Glomerular visceral epithelial cell (primary cell): ENCODE data around the gene IRX6.

Experiments used
- DNase-seq: peaks from one replicate; pipeline ENCODE4 v3.0.0-alpha.2; 2016; ENCODE audit errors: extremely low spot score

IRX6 gene

GRCh38 chr16:55367866-55368603, 44.0 kb downstream of the IRX6 start:
- no peak for DNase-seq

- no peak for DNase-seq
Measured at GRCh38 chr16:55369151-55369550, 45.1 kb downstream of the IRX6 start.

- peak; percentile 36 for DNase-seq
Measured at GRCh38 chr16:55370762-55371482, 46.9 kb downstream of the IRX6 start.

DNA sequence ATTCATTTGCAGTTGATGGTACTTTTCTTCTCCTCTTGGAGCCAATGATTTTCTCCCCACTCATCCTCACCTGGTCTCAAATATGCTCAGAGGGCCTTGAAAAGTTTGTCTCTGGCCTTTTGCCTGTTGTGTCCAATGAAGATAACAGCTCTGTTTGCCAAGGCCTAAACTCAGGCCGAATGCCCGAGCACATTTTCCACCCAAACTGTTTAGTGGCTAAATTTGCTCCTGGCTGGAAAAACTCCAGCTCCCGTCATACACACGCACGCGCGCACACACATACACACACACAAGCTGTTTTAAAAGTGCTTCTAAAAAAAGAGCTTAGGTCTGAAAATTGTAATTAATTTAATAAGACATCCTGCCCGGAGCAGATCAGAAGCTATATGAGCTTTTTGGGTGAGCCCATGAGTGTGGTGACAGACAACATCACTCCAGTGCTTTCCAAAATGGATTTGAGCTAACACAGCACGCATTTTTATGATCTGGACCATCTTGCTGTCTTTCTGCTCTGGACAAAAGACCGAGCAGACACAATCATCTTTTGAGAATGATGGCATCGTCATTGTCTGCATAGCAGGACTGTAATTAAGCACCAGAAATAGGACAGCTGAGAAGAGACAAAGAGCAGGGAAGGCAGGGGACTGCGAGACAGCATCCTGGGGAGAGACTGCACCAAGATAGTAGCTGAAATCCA, 48.9 kb downstream of the IRX6 start:
- DNase-seq, result no peak

- no peak for DNase-seq
Measured at GRCh38 chr16:55373489-55373832, 49.5 kb downstream of the IRX6 start.

DNA sequence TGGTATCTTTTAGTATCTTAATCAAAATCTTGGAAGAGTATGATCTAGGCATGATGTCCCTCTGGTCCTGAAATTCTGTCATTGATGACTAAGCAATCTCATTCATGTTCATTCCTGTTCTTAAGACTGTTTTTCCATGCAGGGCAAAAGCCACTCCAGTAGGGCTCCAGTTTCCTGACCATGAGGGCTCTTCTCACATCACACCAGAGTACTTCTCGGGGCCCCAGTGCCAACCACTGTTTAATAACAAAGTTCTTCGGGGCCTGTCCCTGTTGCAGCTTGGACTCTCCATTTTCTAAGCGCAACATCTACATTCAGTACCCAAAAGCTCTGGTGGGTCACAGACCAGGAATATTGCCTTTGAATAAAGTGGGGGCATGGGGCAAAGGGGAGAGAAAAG, 52.0 kb downstream of the IRX6 start:
- DNase-seq, result no peak

DNA sequence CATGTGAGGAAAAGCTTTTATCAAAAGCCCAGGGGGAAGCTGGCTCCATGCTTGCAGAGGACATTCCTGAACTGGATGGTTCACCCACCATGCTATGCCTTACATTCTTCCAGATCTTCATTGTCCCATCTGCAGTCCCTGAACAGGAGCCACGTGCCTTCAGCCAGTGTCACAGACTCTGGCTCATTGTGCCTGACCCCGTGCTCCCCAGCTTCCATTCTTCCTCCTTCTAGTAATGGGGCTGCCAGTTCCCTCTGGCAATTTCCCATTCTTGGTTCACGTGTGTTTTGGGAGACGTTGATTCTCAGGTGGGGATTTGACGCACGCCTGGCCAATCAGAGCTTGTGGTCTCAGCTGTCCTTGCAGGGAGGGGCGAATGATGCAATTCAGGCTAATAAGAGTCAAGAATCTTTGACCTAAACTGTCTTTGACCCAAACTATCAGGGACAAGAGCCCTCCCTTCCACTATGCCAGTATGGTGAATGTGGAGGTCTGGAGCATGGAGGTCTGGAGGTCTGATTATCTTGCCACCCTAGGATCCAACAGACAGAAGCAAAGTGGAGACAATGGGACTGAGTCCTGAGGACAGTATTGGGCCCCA, 52.7 kb downstream of the IRX6 start:
- no peak for DNase-seq

DNA sequence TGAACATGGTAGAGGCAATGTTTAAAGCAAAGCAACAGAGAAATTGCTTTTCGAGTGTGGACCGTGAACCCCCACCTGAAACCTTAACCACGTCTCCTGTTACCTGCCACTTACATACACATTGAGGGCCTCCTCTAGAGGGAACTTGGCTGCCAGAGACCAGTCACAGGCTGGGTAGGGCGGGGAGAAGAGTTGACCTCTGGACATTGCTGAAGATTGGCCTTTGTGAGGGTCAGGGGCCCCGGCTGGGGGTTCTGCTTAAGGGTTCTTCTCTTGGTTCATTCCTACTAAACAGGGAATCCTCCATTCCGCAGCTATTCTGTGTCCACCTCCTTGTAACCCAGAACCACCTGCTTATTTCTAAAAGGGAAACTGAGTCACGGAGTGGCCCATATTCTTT, 53.8 kb downstream of the IRX6 start:
- DNase-seq, result no peak

- no peak for DNase-seq
Measured at GRCh38 chr16:55378616-55379015, 54.6 kb downstream of the IRX6 start.

DNA sequence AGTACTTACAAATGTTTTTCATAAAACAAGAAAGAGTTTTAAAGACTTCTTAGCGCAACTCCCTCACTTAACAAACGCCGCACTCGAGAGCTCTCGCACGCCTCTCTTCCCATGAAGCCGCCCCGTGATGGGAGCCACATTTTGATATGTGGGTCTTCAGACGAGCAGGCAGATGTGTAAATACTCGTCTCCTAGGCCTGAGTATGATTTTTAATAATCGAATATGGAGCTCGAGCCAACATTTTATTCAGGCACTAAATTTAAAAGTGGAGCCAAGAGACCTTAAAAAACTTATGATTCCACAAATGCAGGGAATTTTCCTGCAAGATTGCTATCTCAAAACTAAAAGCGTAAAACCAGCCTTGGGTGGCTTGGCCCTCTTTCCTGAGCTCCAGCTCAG, 55.4 kb downstream of the IRX6 start:
- no peak for DNase-seq

DNA sequence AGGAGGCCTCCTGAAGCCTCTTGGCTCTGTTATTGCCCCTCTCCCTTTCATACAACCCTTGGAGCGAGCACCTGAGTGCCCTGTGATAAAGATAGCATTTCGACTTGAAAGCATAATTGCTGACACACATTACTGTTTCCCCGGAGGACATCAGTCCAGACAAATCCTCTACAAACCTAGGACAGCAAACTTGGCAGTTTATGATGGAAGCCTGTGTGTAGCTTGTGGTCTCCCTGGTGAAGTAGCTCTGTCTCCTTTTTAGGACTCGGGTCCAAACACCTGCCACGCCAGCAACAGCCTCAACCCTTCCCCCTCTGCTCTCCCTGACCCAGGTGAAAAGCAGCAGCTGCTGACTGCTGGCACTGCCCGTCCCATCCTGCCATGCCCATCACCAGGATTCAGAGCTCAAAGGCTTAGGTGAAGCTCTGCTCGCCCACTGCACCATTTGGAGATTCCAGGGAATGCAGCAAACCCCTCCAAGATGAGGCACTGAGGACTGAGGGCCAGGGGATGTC, 55.9 kb downstream of the IRX6 start:
- DNase-seq, result no peak
